Esophagus mucosa (tissue), 1 donor: ENCODE measurements around the gene SERHL2. TPM values are rescaled to one million over a fixed set of nuclear protein-coding genes. Genes with fewer than 3 reads are reported as not detected.

Experiments
- ATAC-seq: fragments of 200-7000 bp; cut with Tn5 transposase; one replicate; pipeline ENCODE4 v1.9.1; 2020
- total RNA-seq: library from RNA; stranded (reverse); gene quantifications from one replicate; pipeline ENCODE4 v1.2.4, GENCODE V29; 2023
- donor health status: DM: yes; HTN: yes; CAD: no.

Gene SERHL2
- total RNA-seq, 1 donor from 2014 or later: 2.8 TPM

DNA sequence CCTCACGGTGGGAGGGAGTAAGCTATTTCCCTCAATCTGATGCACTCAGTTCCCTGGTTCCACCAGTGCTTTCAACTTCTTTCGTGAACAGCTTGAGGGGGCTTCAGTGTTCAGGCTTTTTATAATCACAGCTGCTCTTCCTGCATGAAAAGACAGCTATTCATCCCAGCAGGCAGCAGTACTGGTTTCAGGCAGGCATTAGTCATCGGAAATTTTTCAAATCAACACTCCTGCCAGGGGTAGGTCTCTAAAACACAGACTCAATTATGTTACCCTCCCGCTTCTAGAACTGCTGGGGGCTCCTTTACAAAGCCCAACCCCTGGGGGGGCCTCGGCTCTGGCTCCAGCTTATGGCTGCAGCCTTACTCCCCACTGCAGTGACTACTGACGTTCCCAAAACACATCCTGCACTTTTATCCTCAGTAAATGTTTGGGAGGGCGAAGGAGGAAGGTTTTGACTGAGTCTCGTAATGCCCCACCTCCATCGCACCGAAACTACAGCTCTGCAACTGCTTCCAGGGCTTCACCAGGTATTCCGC is 55.1 kb downstream of the SERHL2 start:
- peak; percentile 65 for ATAC-seq

DNA sequence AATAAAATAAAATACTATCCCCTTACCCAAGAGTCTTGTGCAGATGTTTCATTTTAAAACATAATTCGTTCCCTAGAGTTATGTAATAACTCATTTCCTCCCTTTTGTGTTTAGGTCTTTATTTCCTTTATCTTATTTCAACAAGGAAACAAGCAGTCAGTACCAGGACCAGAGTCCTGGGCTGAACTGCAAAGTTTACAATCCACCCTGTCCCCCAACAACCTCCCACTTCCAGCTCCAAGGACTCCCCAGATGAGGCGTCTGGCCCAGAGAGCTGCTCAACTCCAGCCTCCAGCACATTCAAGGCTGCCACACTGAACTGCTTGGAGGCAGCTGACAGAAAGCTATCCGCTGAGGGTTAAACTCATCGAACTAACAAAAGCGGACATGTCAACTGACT is 56.4 kb downstream of the SERHL2 start:
- ATAC-seq: no peak

DNA sequence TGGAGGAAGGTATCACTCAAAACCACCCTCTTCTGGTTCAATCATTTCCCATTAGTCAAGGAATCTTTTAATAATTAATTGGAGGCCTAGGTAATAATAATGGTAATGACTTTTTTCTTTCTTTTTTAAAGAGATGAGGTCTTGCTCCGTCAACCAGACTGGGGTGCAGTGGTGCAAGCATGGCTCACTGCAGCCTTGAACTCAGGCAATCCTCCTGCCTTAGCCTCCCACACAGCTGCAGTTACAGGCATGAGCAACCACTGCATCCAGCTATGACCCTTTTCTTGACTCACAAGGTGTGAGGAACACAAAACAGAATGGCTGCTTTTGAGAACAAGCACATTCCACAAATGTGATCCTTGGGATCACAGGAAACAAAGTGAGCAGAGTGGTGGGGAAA is 57.3 kb downstream of the SERHL2 start:
- ATAC-seq: no peak

DNA sequence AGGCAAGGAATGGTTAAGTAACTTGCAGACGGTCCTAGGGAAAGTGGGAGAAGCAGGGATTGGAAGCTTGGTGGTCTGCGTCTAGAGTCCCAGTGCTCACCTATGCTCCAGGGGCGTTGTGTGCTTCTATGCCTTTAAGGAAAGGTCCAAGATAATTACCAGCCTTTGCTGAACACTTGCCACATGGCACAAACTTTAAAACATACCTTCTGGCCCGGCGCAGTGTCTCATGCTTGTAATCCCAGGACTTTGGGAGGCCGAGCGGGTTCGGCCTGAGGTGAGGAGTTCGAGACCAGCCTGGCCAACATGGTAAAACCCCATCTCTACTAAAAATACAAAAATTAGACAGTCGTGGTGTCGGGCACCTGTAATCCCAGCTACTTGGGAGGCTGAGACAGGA is 58.6 kb downstream of the SERHL2 start:
- no peak for ATAC-seq

DNA sequence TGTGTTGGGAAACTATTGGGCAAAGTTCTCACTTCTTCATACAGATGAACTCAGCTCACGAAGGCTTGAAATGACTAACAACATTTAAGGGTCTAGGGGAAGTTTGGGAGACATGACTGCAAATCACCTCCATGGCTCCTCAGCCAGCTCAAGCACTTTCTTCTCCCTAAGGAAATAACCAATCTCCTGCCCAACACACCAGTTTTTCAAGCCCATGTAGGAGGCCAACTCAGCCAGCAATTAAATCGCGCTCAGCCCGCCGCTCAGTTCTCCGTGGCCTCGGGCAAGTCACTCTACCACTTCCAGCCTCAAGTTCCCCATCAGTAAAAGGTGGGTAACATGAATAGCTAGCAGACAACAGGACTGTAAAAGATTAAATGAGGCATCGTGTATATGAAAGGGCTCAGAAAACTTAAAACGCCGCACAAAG is 60.1 kb downstream of the SERHL2 start:
- no peak for ATAC-seq

DNA sequence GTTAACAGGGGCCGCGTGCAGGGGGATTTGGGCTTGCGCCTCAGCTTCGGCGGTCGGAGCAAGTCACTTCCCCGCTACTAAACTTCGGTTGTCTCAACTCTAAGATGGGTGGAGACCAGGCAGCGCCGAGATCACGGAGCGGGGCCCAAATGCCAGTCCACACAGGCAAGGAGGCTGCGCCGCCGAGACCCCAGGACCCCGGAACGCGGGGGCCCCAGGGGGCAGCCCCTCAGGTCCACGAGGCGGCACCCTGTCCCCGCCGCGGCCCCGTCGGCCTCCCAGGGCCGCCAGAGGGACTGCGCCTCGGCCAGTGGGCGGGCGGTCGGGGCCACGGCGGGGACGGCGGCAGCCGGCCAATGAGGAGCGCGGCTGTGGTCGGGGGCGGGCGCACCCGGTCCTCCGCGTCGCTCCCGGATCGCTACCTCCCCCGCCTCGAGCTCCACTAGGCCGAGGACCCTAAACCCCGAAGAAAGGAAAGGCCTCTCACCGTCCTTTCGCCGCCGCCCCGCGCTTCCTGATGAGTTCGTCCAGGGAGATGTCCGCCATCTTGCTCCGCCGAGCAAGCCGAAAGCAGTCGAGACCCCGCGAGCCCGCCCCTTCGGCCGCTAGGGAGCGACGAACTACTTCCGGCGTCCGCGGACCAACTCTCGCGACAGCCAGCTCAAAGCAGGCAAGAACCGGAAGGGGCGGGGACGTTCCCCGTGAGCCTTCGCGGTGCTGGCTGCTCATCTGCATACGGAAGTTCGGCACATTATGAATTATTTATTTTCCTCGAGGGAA is 60.7 kb downstream of the SERHL2 start, which contains the start of gene POLDIP3:
TSS of gene POLDIP3 (minus strand) at position 572 of the 780 bp plus-strand sequence. CDS start at position 546, 26 bp downstream.
- ATAC-seq: peak; percentile 88

DNA sequence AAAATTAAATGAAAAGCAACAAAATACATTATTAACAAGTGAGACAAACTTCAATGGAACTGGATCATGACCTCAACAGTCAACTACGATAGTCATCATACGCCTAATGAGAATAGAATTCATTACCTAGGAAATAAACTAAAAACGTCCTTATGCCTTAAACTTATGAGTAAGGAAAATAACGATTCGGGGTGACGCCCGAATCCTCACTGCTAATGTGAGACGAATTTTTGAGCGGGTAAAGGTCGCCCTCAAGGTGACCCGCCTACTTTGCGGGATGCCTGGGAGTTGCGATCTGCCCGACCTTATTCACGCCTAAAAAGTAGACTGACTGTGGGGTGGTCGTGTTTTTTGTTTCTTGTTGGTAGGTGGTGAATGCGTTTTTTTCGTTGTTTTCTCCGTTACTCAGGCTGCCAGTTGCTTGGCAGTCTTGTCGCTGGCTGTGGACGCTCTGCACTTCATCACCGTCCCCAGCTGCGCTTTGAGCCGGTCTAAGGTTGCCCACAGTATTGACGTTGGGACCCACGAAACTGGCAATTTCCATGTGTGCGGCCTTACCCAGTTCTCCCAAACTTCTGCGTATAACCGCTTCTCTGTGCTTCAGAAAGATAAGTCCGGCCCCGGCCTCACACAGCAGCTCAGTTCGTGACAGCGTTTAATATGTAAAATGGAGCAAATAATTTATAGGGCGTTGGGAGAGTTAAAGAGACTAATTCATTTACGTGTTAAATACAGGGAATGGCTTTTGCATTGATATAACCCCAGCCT is 61.5 kb downstream of the SERHL2 start:
- ATAC-seq: peak; percentile 73

DNA sequence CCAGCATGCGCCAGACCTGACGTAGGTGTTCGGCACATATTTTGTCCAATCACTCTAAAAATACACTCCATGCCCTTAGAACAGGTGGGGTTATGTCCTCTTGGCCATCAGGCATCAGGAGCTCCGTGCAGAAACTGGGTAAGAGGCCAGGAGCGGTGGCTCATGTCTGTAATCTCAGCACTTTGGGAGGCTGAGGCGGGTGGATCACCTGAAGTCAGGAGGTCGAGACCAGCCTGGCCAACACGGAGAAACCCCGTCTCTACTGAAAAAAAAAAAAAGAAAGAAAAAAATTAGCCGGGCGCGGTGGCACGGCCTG is 62.1 kb downstream of the SERHL2 start:
- ATAC-seq: peak; percentile 0

DNA sequence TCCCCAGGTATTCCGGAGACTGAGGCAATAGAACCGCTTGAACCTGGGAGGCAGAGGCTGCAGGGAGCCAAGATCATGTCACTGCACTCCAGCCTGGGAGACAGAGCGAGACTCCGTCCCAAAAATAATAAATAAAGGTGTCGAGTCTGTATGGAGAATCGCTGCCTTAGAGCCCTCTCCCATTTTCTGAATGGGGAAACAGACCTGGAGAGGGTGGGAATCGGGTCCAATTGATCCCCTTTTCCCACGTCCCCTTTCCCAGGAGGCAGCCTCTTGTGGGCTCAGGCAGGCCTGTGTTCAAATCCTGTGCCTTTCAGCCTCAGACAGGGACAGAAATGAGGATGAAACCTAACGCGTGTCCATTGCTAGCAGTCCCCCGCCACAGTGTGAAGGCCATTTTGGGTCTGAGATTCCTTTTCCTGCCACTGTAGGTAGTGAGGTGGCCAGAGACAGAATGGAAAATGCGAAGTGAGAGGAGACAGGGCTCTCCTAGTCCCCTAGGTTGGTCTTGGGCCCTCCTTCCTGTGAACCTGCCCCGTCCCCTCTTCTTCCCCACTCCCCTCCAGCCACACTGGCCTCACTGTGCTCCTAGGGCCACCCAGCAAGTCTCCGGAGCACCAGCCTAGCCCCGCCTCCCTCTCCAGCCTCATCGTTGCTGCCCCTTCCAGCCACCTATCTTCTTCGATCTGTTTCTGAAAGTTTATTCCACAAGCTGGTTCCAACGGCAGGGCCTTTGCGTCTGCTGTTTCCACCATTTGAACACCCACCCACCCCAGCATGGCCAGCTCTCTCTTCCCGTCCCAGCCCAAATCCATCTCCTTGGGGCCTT is 63.6 kb downstream of the SERHL2 start:
- no peak for ATAC-seq

DNA sequence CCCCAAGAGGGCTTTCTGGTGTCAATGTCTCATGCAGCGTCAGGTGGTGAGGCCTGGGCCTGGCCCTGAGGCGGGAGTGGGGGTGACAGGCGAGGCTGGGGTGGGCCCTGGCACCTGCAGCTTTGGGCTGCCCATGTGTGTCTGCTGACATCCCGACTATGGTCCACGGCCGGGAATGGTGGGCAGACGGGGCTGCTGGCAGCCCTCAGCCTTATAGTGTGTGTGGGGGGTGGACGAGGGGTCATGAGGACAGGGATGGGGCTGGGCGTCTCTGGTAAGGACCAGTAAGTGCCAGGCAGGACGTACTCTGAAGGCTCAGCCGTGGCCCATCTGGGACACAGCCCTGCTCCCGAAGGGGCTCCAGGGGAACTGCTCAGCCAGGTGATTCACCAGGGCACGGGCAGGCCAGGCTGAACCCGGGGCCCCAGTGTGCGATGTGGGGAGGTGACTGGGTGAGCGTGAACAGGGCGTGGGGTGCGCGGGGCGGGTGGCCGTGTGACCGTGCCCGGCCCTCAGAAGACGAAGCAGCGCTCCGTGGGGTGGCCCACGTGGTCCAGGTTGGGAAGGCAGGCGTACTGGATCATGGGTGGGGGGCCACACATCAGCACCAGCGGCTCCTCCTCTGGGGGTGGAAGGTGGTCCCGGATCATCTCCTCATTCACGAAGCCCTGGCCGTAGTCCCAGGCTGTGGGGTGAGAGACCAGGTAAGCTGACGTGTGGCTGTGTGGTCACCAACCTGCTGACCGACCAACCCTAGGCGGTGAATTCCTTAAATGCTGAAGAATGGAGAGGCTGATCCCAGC is 65.7 kb downstream of the SERHL2 start:
- ATAC-seq: no peak

DNA sequence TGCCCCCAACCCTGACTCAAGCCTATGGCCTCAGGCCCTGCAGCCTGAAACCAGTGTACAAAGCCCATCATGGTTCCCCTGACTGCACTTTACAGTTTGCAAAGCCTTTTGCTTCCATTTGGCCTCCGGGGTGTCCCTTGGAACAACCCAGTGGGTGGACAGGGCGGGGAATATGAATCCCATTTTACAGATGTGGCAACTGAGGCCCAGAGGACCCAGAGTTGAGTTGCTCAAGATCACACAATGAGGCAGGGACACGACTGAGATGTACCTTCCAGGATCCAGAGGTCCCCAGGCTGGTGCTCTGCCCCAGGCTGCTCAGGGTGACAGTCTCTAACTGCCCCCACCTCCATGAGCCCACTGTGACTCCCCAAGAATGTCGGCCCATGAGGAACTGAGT is 66.3 kb downstream of the SERHL2 start:
- no peak for ATAC-seq

DNA sequence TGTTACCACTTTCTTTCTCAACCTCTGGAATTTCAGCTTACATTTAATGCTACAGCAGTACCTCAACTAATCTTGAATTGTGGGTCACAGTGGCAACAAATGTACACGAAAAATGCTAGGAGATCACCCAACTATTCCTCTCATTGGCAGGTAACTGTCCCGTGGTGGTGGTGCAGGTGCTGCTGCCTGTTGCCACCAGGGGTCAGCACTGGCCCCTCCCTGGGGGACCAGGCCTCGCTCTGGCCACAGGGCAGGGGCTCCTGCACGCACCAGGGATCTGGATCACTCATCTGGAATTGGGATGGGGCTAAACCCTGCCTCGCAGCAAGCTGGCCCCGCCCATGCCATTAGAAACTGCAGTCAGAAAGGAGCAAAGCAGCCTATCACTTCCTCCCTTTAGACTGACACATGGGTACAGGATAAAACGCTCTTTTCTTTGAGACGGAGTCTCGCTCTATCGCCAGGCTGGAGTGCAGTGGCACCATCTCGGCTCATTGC is 67.8 kb downstream of the SERHL2 start:
- peak; percentile 62 for ATAC-seq

DNA sequence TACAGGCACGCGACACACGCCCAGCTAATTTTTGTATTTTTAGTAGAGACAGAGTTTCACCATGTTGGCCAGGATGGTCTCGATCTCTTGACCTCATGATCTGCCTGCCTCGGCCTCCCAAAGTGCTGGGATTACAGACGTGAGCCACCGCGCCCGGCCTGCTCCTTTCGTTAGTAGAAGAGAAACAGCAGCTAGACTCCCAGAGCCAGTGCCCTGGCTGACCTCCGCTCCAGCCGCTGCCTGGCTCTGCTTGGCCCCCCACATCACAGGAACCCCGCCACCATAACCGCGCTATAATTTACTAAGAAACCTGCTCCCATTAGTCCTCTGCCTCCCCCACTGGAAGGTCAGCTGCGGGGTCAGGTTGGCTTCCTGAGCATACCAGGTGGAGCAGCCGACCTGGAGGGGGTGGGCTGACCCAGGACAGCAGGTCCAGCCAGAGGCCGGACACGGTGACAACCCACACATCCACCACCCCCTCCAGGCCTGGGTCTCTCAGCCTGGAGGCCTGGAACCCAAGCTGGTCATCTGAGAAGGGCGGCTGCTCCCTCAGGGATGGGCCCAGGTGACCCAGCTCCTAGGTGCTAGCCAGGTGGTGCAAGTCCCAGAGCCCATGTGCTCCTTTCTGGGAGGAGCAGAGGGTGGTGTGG is 68.4 kb downstream of the SERHL2 start:
- ATAC-seq: no peak

DNA sequence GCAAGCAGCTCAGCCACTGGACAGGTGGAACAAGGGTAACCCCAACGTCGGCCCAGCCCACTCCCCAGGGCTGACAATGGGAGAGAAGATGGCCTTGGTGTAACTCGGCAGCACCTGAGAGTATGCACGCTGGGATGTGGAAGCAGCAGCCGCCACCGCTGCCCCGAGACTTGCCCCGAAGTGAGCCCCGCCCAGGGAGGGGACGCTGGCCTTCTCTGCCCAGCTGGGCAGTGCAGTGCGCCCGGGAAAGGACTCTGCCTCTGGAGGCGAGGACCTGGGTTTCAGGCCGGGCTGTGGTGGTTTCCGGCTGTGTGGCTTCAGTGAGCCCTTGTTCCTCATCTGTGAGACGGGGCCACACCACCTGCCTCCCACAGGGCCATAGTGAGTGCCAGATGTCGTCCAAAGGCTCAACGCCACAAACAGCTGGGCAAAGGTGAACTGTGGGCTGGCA is 69.6 kb downstream of the SERHL2 start:
- ATAC-seq: no peak

Other genes starting within 250 kb of the SERHL2 start
- 0.88 TPM for gene NFAM1, start 121.6 kb upstream of the SERHL2 start, total RNA-seq
- gene RRP7A, start 34.2 kb upstream of the SERHL2 start, total RNA-seq: 27.3 TPM
- 43.9 TPM for gene POLDIP3, start 60.9 kb downstream of the SERHL2 start, total RNA-seq
- 0.68 TPM for gene ATP5MGL, start 86.6 kb downstream of the SERHL2 start, total RNA-seq
- gene CYB5R3, start 95.4 kb downstream of the SERHL2 start, total RNA-seq: 101 TPM
- gene A4GALT, start 166.9 kb downstream of the SERHL2 start, total RNA-seq: 14.3 TPM